KMS-11 (cell line): Measurements from ENCODE around the gene GMPR.

Experiments
- H2AFZ ChIP-seq: fragments of 200-600 bp; sonication (generic); 2 replicates; pipeline ENCODE4 v1.6.1; 2016; ENCODE audit warnings: antibody characterized with exemption, mixed run types, low read depth
- H3K27ac ChIP-seq: fragments of 200-600 bp; sonication (generic); 2 replicates; pipeline ENCODE4 v1.6.1; 2016; ENCODE audit warnings: mild to moderate bottlenecking, mixed run types
- H3K27me3 ChIP-seq: fragments of 200-600 bp; sonication (generic); 2 replicates; pipeline ENCODE4 v1.6.1; 2017; ENCODE audit warnings: mild to moderate bottlenecking, low read depth, mixed run types, moderate library complexity; ENCODE audit not compliant: insufficient read depth
- H3K36me3 ChIP-seq: fragments of 200-600 bp; sonication (generic); 2 replicates; pipeline ENCODE4 v1.6.1; 2017; ENCODE audit warnings: mild to moderate bottlenecking, mixed run types; ENCODE audit not compliant: insufficient read depth
- H3K4me1 ChIP-seq: fragments of 200-600 bp; sonication (generic); 2 replicates; pipeline ENCODE4 v1.6.1; 2016; ENCODE audit warnings: mild to moderate bottlenecking, low read depth, mixed run types; ENCODE audit not compliant: poor library complexity, severe bottlenecking
- H3K4me2 ChIP-seq: fragments of 200-600 bp; sonication (generic); 2 replicates; pipeline ENCODE4 v1.7.0; 2016; ENCODE audit warnings: mild to moderate bottlenecking, mixed run types
- H3K4me3 ChIP-seq: fragments of 200-600 bp; sonication (generic); IDR thresholded peaks from 2 replicates; pipeline ENCODE4 v1.6.1; 2017; ENCODE audit warnings: low read depth, low read length, mixed read lengths; ENCODE audit not compliant: insufficient read depth
- H3K79me2 ChIP-seq: fragments of 200-600 bp; sonication (generic); 2 replicates; pipeline ENCODE4 v1.6.1; 2016; ENCODE audit warnings: low read depth, mixed run types; ENCODE audit not compliant: insufficient read depth
- H3K9ac ChIP-seq: fragments of 200-600 bp; sonication (generic); 2 replicates; pipeline ENCODE4 v1.6.1; 2016; ENCODE audit warnings: mild to moderate bottlenecking, mixed run types
- H4K20me1 ChIP-seq: fragments of 200-600 bp; sonication (generic); 2 replicates; pipeline ENCODE4 v1.6.1; 2016; ENCODE audit warnings: mild to moderate bottlenecking, mixed run types; ENCODE audit not compliant: insufficient read depth
- TF ChIP-seq, protein P1 (sequence below): fragments of 200-600 bp; sonication (generic); conservative IDR thresholded peaks from 2 replicates; pipeline ENCODE4 v1.6.1; 2017; ENCODE audit warnings: low read depth, mild to moderate bottlenecking, antibody characterized with exemption, low read length, moderate library complexity, mixed read lengths

The GMPR gene

DNA sequence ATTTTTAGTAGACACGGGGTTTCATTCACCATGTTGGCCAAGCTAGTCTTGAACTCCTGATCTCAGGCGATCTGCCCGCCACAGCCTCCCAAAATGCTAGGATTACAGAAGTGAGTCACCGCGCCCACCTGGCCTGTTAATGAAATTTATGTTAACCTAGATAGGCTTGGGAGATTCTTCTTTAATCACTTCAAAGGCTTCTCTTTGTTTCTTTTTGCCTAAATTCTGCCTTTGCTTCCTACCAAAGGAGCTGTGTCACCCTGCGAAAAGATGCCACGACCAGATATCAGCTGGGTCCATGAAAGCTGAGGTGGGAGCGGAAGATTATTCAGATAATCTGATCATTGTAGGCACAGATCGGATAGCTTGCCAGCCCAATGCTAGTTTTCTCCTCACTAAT, 75.3 kb downstream of the GMPR start:
- no peaks in the 10 kb centered on the region for H3K36me3 ChIP-seq
- no peak overlapping the region for H3K4me3 ChIP-seq
- H3K4me1 ChIP-seq = peaks cover 25% of the 10 kb centered on the region
- TF ChIP-seq, protein P1, sequence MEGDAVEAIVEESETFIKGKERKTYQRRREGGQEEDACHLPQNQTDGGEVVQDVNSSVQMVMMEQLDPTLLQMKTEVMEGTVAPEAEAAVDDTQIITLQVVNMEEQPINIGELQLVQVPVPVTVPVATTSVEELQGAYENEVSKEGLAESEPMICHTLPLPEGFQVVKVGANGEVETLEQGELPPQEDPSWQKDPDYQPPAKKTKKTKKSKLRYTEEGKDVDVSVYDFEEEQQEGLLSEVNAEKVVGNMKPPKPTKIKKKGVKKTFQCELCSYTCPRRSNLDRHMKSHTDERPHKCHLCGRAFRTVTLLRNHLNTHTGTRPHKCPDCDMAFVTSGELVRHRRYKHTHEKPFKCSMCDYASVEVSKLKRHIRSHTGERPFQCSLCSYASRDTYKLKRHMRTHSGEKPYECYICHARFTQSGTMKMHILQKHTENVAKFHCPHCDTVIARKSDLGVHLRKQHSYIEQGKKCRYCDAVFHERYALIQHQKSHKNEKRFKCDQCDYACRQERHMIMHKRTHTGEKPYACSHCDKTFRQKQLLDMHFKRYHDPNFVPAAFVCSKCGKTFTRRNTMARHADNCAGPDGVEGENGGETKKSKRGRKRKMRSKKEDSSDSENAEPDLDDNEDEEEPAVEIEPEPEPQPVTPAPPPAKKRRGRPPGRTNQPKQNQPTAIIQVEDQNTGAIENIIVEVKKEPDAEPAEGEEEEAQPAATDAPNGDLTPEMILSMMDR = no peak
- no peaks in the 10 kb centered on the region for H3K27me3 ChIP-seq
- no peak overlapping the region for H3K9ac ChIP-seq
- peaks cover 4% of the 10 kb centered on the region; the same call in 1 of the 2 replicates for H3K79me2 ChIP-seq
- no peak overlapping the region for H2AFZ ChIP-seq
- no peak overlapping the region for H3K27ac ChIP-seq
- no peaks in the 10 kb centered on the region for H4K20me1 ChIP-seq
- no peak overlapping the region for H3K4me2 ChIP-seq

DNA sequence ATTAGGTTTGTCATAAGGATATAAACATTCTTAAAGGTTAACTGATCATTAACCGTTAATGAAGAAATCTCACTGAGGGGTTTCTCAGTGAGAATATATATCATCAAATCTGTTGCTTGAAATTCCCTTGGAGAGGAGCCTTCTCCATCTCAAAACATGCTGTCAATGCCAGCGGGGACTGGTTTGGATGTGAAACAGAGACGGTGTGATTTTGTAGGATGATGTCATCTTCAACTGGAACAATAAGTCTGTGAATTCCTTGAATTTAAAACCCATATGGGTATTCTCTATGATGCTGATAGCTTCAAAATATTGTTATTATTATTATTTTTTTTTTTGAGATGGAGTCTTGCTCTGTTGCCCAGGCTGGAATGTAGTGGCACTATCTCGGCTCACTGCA, 75.9 kb downstream of the GMPR start:
- TF ChIP-seq, protein P1 = no peak
- no peaks in the 10 kb centered on the region for H4K20me1 ChIP-seq
- H3K4me1 ChIP-seq = peaks cover 31% of the 10 kb centered on the region
- H3K36me3 ChIP-seq = no peaks in the 10 kb centered on the region
- no peak overlapping the region for H3K4me2 ChIP-seq
- no peak overlapping the region for H3K4me3 ChIP-seq
- no peaks in the 10 kb centered on the region for H3K27me3 ChIP-seq
- no peak overlapping the region for H3K27ac ChIP-seq
- no peak overlapping the region for H3K9ac ChIP-seq
- H3K79me2 ChIP-seq = peaks cover 8% of the 10 kb centered on the region; the same call in 1 of the 2 replicates
- no peak overlapping the region for H2AFZ ChIP-seq

DNA sequence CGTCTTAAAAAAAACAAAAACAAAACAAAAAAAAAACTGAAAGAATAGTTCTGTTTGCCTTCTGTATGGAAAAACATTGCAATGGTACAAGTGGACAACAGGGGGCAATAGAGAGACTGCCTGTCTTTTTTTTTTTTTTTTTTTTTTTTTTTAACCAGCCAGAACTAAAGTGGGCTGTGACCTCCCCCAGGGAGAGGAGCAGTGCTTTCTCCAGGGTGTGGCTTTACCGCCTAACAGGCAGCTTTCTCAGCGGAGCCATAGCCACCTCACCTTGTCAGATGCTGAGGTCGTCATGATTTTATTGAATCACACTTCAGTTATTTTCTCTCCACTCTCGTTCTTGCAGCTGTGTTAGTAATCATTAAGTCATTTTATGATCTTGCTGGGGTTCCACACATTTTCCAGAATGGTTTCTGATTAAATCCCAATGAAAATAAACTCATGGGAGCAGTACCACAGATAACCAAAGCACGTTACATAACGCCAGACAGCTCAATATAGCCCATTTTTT, 78.4 kb downstream of the GMPR start:
- peak overlapping the region; percentile 21; the same call in 1 of the 2 replicates for H3K27ac ChIP-seq
- peaks cover 12% of the 10 kb centered on the region; the same call in 1 of the 2 replicates for H3K79me2 ChIP-seq
- peak overlapping the region; percentile 25; the same call in 1 of the 2 replicates for H3K4me2 ChIP-seq
- no peak overlapping the region for H3K4me3 ChIP-seq
- no peak overlapping the region for H2AFZ ChIP-seq
- no peaks in the 10 kb centered on the region for H3K27me3 ChIP-seq
- H4K20me1 ChIP-seq = no peaks in the 10 kb centered on the region
- TF ChIP-seq, protein P1 = peak; percentile 84
- no peak overlapping the region for H3K9ac ChIP-seq
- H3K4me1 ChIP-seq = peaks cover 53% of the 10 kb centered on the region
- no peaks in the 10 kb centered on the region for H3K36me3 ChIP-seq

DNA sequence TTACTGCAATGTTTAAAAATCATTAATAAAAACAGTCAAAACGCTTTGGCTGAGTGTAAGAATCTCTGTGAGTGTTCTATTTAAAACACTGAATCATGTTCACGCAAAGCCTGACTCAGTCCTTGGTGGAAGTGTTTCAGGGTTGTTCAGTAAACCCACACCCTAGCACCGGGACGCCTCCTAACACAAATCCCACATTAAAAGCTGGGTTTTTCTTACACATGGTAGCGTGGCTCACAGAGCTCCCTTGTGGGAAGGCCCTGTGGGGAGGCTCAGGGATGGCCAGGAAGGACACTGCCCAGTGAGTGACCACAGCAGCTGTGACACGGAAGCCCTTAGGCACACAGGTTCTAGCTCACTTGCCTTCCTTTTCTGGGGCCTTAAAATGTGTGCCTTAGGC, 80.2 kb downstream of the GMPR start:
- Histone ChIP-seq H2AFZ (no peak overlapping the region), H3K27me3 (no peaks in the 10 kb centered on the region), H3K9ac (no peak overlapping the region), H3K4me2 (no peak overlapping the region), H3K27ac (no peak overlapping the region), H3K79me2 (peaks cover 12% of the 10 kb centered on the region; the same call in 1 of the 2 replicates), H3K4me3 (no peak overlapping the region), H3K4me1 (peaks cover 69% of the 10 kb centered on the region), H3K36me3 (no peaks in the 10 kb centered on the region), H4K20me1 (no peaks in the 10 kb centered on the region)
- TF ChIP-seq, protein P1 = no peak
